ENCODE measurements around the gene CCDC146. TPM values are rescaled to one million over a fixed set of nuclear protein-coding genes. Genes with fewer than 3 reads are reported as not detected.

CCDC146 gene
- total and polyA plus RNA-seq, 9 of the 15 experiments (the other 6 are each of a cell fraction or from before 2014, with no cell fraction given) = 0.10 to 0.98 (median 0.26) TPM; not detected in 1

DNA sequence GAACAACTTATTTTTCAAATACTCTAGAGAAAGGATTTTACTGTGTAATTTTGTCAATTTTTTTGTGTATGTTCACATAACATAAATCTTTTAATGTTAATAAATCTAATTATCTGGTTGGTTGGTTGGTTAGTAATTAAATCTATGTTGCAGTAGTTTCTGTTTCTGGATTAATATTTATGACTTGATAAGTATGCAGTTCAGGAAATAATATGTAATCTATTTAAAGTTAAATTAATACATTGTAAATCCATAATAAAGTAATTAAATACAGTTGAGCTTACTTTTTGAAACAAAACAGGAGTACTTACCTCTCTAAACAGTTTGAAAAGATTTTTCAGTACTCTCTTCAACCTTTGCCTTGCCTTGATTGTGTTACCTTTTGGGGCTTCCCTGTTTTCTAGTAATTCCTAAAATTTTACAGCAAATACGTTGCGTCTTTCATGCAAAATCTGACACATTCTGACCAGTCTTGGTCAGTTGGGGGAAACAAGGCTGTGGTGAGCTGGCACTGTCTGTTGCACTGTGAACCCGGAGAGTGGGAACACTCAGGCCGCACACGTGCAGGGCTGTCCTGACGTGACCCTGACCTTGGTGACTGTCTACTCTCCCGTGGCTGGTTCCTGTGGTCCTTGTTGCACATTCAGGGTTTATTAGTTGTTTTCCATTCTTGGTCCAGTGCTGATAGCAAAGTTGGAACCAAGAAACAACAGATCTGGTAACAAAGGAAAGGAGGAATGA is 122.8 kb downstream of the CCDC146 start:
- WGBS (ENCODE audit: insufficient coverage, low coverage, missing lambda C conversion rate) = 6% methylated on average over 7 of the region's 7 CpGs
- no peak for TF ChIP-seq MED1 (CRISPR knock-in tag; IDR thresholded peaks at IDR 0.05; ENCODE audit: borderline replicate concordance)
- peak; percentile 27; the same call in 1 of the 2 replicates for TF ChIP-seq BHLHE40 (IDR thresholded peaks at IDR 0.05; ENCODE audit: low read length)
- TF ChIP-seq NR2C2 (CRISPR knock-in tag; IDR thresholded peaks at IDR 0.05) = no peak
- peak; percentile 26; the same call in 1 of the 2 replicates for TF ChIP-seq NR2C2 (tag; IDR thresholded peaks at IDR 0.05)
- no peaks in the 10 kb centered on the region; a peak in 1 of 5 replicates for H3K4me1 ChIP-seq (replicated peaks in 1 of 2; ENCODE audit: control insufficient read depth in 2 of 2, insufficient read depth in 2 of 2, low read length in 2 of 2)
- H3K27ac ChIP-seq (ENCODE audit: extremely low read depth, low read depth, low read length) = no peak overlapping the region
- no peaks in the 10 kb centered on the region for H3K9me1 ChIP-seq (ENCODE audit: control insufficient read depth, insufficient read depth, low read length)
- CTCF ChIA-PET (ENCODE audit: low intra/inter-chr PET ratio) = no interaction called here
- no TSS peak for BruUV-seq (replicated peaks)
- 0 out of 3 replicates have a peak, but pooled peaks have one; percentile 29 for ATAC-seq
- POLR2A ChIA-PET = no interaction called here
- no peak overlapping the region for H2AFZ ChIP-seq (ENCODE audit: low read depth, low read length)
- H3K4me2 ChIP-seq (ENCODE audit: insufficient read depth, low read length) = no peak overlapping the region
- no peak overlapping the region for H3K9ac ChIP-seq (ENCODE audit: insufficient read depth in 1 of 2, low read depth in 2 of 2, low read length in 2 of 2)
- H3K27me3 ChIP-seq (ENCODE audit: control insufficient read depth in 2 of 2, insufficient read depth in 2 of 2, low read length in 2 of 2) = peaks cover 0 to 5% of the 10 kb centered on the region in 2 experiments; a peak in 2 of 5 replicates
- H4K20me1 ChIP-seq (replicated peaks; ENCODE audit: control insufficient read depth, insufficient read depth, low read length) = no peaks in the 10 kb centered on the region
- H3K4me3 ChIP-seq = no peak overlapping the region
- intact Hi-C loops (cut with micrococcal nuclease) = loop anchor here (10.0 kb wide), 1 partner anchor 120 kb away; the partner anchor contains the start of gene CCDC146
- no peaks in the 10 kb centered on the region for H3K79me2 ChIP-seq (ENCODE audit: control insufficient read depth, insufficient read depth, low read length)
- in situ Hi-C loops (cut with MboI) = loop anchor here (25.0 kb wide), 1 partner anchor 608 kb away; the partner anchor contains the start of gene POMZP3
- no peak for FAIRE-seq
- H3K9me3 ChIP-seq (replicated peaks; ENCODE audit: control insufficient read depth, insufficient read depth, low read depth, low read length) = no peaks in the 10 kb centered on the region
- H3K36me3 ChIP-seq (ENCODE audit: control insufficient read depth, insufficient read depth, low read length) = no peaks in the 10 kb centered on the region
- DNase-seq (ENCODE audit: extremely low read depth in 1 of 4, low spot score in 3 of 4) = no peak

Data from K562 (cell line).